ENCODE data around the gene PFKFB2. TPM values are rescaled to one million over a fixed set of nuclear protein-coding genes. Genes with fewer than 3 reads are reported as not detected.

PFKFB2 gene
- total RNA-seq, 1 experiment from 2014 or later: 12.7 TPM

DNA sequence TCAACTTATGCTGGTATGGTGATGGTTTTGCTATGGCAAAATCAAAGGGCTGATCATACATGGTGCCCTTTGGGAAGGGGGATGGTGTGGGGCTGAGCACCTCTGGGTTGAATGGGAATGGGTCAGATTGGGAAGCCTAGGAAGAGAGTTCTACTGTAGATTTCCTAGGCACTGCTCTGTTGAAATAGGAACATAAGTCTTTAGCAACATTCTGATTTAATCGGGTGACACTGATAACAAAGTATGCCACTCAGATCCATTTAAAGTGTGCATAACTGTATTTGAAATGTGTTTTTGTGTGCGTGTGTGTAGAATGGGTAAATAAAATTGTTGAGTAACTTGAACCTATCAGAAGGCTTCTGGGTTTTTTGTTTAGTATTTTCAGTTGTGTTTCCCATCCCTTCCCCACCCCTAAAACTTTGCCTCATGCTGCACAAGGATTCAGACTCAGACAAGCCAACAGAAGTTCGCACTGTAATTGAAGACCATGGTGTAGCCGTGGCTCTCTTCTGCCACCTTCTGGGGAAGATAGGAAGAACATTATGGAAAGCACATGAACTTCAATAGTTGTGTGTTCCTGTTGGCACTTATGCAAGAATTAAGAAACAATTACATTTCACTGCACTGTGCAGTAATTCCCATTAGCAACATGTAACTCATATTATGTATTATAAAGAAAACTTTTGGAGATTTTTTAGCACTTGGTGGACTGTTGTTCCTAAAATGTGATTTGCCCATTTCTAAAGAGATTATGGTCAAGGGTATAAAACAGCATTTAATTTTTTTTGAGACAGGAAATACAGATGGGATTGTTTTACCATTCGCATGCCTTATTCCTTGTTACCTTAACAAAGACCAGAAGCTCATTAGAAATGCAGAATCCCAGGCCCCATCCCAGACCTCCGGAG, 24.6 kb downstream of the PFKFB2 start:
- Histone ChIP-seq H3K36me3 (replicated peaks; ENCODE audit: control insufficient read depth, insufficient read depth, low read length) (peaks cover 1% of the 10 kb centered on the region; the same call in 1 of the 2 replicates), H3K27me3 (ENCODE audit: control insufficient read depth, insufficient read depth, low read length) (no peaks in the 10 kb centered on the region), H3K4me3 (ENCODE audit: insufficient read depth, low read depth, low read length) (no peak overlapping the region)
- DNase-seq: peak; percentile 51

GRCh38 chr1:207078578-207079132, 25.6 kb downstream of the PFKFB2 start:
- no peak for DNase-seq
- Histone ChIP-seq H3K27me3 (ENCODE audit: control insufficient read depth, insufficient read depth, low read length) (no peaks in the 10 kb centered on the region), H3K36me3 (replicated peaks; ENCODE audit: control insufficient read depth, insufficient read depth, low read length) (peaks cover 1% of the 10 kb centered on the region; the same call in 1 of the 2 replicates), H3K4me3 (ENCODE audit: insufficient read depth, low read depth, low read length) (no peak overlapping the region)

DNA sequence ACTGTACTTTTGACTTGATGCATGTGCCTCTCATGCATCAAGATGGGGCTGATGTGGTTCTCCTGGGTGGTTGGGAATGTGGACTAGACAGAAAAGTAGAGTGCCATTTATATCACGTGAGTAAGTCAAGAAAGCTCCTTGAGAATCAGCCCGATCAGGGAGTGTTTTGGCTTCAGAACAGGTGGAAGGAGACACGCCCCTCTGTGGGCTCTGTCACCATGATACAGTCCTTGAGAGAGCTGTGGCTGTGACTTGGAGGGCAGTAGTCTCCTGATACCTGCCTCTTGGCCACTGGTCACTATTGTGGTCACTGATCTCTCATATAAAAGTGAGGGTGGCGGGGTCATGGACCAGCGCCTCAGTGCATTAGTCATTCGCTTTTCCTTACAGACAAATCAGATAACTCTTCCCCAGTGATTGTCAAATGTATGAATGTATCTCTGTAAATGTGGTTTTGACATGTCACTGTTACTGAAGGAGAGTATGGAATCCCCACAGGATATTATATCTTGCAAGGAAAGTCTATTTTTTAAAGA, 26.7 kb downstream of the PFKFB2 start:
- Histone ChIP-seq H3K36me3 (replicated peaks; ENCODE audit: control insufficient read depth, insufficient read depth, low read length) (peaks cover 1% of the 10 kb centered on the region; the same call in 1 of the 2 replicates), H3K4me3 (ENCODE audit: insufficient read depth, low read depth, low read length) (no peak overlapping the region), H3K27me3 (ENCODE audit: control insufficient read depth, insufficient read depth, low read length) (no peaks in the 10 kb centered on the region)
- no peak for DNase-seq

DNA sequence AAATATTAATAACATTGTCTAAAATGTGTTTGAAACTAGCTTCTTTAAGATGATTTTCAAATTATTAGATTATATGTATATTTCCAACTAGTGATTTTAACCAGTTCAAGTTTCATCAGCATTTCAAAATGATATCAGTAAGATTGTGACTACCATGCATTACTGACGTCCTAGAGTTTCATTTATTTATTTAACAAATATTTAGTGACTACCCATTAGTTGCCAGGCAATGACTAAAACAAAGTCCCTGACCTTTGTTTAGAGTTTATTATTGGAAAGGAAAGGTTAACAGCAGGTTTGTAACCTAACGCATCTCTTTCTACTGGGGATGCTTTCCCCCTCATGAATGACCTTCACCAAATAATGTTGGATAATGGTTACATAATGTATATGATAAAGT, 28.0 kb downstream of the PFKFB2 start:
- no peaks in the 10 kb centered on the region for H3K27me3 ChIP-seq (ENCODE audit: control insufficient read depth, insufficient read depth, low read length)
- H3K36me3 ChIP-seq (replicated peaks; ENCODE audit: control insufficient read depth, insufficient read depth, low read length): peaks cover 1% of the 10 kb centered on the region; the same call in 1 of the 2 replicates
- DNase-seq: no peak
- no peak overlapping the region for H3K4me3 ChIP-seq (ENCODE audit: insufficient read depth, low read depth, low read length)

GRCh38 chr1:207081806-207082205, 28.7 kb downstream of the PFKFB2 start:
- DNase-seq: no peak
- Histone ChIP-seq H3K27me3 (ENCODE audit: control insufficient read depth, insufficient read depth, low read length) (no peaks in the 10 kb centered on the region), H3K4me3 (ENCODE audit: insufficient read depth, low read depth, low read length) (no peak overlapping the region), H3K36me3 (replicated peaks; ENCODE audit: control insufficient read depth, insufficient read depth, low read length) (peaks cover 1% of the 10 kb centered on the region; the same call in 1 of the 2 replicates)

GRCh38 chr1:207084232-207084631, 31.2 kb downstream of the PFKFB2 start:
- no peaks in the 10 kb centered on the region for H3K36me3 ChIP-seq (replicated peaks; ENCODE audit: control insufficient read depth, insufficient read depth, low read length)
- DNase-seq: no peak
- no peaks in the 10 kb centered on the region for H3K27me3 ChIP-seq (ENCODE audit: control insufficient read depth, insufficient read depth, low read length)
- H3K4me3 ChIP-seq (ENCODE audit: insufficient read depth, low read depth, low read length): no peak overlapping the region

- no peak overlapping the region for H3K4me3 ChIP-seq (ENCODE audit: insufficient read depth, low read depth, low read length)
- no peaks in the 10 kb centered on the region for H3K27me3 ChIP-seq (ENCODE audit: control insufficient read depth, insufficient read depth, low read length)
- peak; percentile 66 for DNase-seq
These were observed 31.7 kb downstream of the PFKFB2 start for GRCh38 chr1:207084701-207085180.

GRCh38 chr1:207085887-207086286, 32.8 kb downstream of the PFKFB2 start:
- no peaks in the 10 kb centered on the region for H3K36me3 ChIP-seq (replicated peaks; ENCODE audit: control insufficient read depth, insufficient read depth, low read length)
- no peak overlapping the region for H3K4me3 ChIP-seq (ENCODE audit: insufficient read depth, low read depth, low read length)
- no peak for DNase-seq
- H3K27me3 ChIP-seq (ENCODE audit: control insufficient read depth, insufficient read depth, low read length): no peaks in the 10 kb centered on the region

More at GRCh38 chr1:207084701-207085180, 31.7 kb downstream of the PFKFB2 start:
- no peaks in the 10 kb centered on the region for H3K36me3 ChIP-seq (replicated peaks; ENCODE audit: control insufficient read depth, insufficient read depth, low read length)

GRCh38 chr1:207088161-207088560, 35.1 kb downstream of the PFKFB2 start:
- no peaks in the 10 kb centered on the region for H3K36me3 ChIP-seq (replicated peaks; ENCODE audit: control insufficient read depth, insufficient read depth, low read length)
- no peak for DNase-seq
- H3K27me3 ChIP-seq (ENCODE audit: control insufficient read depth, insufficient read depth, low read length): no peaks in the 10 kb centered on the region
- H3K4me3 ChIP-seq (ENCODE audit: insufficient read depth, low read depth, low read length): no peak overlapping the region

DNA sequence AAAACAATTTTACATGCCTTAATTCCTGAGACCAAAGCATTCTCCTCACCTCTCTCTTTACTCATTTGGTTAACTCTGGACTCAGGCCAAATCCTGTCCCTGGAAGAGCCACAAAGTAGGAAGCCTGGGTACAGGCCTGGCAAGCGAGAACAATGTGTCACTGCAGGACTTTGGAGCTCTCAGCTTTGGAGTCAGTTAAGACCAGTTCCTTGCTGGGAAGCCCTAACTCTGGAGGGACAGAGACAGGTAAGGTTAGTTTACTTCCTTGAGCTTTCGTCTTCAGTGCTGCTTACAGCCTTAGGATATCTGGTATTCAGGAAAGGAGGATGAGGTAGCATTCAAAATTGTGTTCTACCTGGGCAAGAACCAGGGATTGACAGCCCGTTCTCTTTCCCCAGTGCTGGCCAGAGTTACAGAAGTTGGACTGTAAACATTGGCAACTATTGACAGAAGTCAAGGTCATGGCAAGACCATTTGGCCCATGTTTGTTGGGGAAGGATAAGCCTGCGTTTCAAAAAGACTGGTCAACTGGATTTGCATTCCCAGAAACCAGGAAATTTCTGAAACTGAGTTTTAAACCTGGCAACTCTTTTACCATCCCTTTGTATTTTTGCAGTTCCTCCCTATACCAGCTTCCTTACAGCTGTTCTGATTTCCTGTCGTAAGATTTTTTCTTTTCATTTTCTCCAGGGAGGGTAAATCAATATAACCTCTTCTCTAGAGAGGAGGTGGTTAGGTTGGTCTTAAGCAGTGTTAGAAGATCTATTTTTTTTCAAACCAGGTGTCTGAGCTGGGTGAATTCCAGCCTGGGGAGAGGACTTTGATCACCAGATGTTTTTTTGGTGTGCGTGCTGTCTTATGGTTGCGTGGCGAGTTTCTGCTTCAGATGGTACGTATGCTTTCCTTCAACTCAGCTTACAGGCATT, 35.9 kb downstream of the PFKFB2 start, which contains the start of gene C4BPB:
Gene C4BPB (plus strand): TSS at position 160 of the 926 bp plus-strand sequence. CDS start 672 bp downstream, at position 832.
- H3K4me3 ChIP-seq (ENCODE audit: insufficient read depth, low read depth, low read length): no peak within 1 kb of the TSS
- no peaks in the 10 kb centered on the region for H3K27me3 ChIP-seq (ENCODE audit: control insufficient read depth, insufficient read depth, low read length)
- no peak for DNase-seq
- H3K36me3 ChIP-seq (replicated peaks; ENCODE audit: control insufficient read depth, insufficient read depth, low read length): no peaks in the 10 kb centered on the region

- Histone ChIP-seq H3K36me3 (replicated peaks; ENCODE audit: control insufficient read depth, insufficient read depth, low read length) (no peaks in the 10 kb centered on the region), H3K27me3 (ENCODE audit: control insufficient read depth, insufficient read depth, low read length) (no peaks in the 10 kb centered on the region), H3K4me3 (ENCODE audit: insufficient read depth, low read depth, low read length) (no peak overlapping the region)
- DNase-seq: no peak
These were observed 36.7 kb downstream of the PFKFB2 start for GRCh38 chr1:207089627-207090355.

- no peaks in the 10 kb centered on the region for H3K36me3 ChIP-seq (replicated peaks; ENCODE audit: control insufficient read depth, insufficient read depth, low read length)
- no peaks in the 10 kb centered on the region for H3K27me3 ChIP-seq (ENCODE audit: control insufficient read depth, insufficient read depth, low read length)
- DNase-seq: no peak
- no peak overlapping the region for H3K4me3 ChIP-seq (ENCODE audit: insufficient read depth, low read depth, low read length)
These were observed 38.3 kb downstream of the PFKFB2 start for GRCh38 chr1:207091200-207091908.

GRCh38 chr1:207093944-207094343, 40.9 kb downstream of the PFKFB2 start:
- no peaks in the 10 kb centered on the region for H3K27me3 ChIP-seq (ENCODE audit: control insufficient read depth, insufficient read depth, low read length)
- H3K36me3 ChIP-seq (replicated peaks; ENCODE audit: control insufficient read depth, insufficient read depth, low read length): no peaks in the 10 kb centered on the region
- no peak overlapping the region for H3K4me3 ChIP-seq (ENCODE audit: insufficient read depth, low read depth, low read length)
- DNase-seq: no peak

Data from H7 (cell line).